Ishikawa (cell line): ENCODE data around the gene TGFB1.
A peak's percentile ranks its signal among the peaks of the same experiment; 100 is the strongest.

Source experiments
- CEBPB ChIP-seq: IDR thresholded peaks from 2 replicates; pipeline ENCODE4 v1.6.1; 2012
- CREB1 ChIP-seq: IDR thresholded peaks from 2 replicates; pipeline ENCODE4 v1.6.1; 2012; ENCODE audit warnings: low read depth
- EGR1 ChIP-seq: IDR thresholded peaks from 2 replicates; pipeline ENCODE4 v1.6.1; 2012
- EP300 ChIP-seq: IDR thresholded peaks from 2 replicates; pipeline ENCODE4 v1.6.1; 2012; ENCODE audit warnings: borderline replicate concordance
- FOXM1 ChIP-seq: IDR thresholded peaks from 2 replicates; pipeline ENCODE4 v1.6.1; 2012; ENCODE audit warnings: low read depth, borderline replicate concordance
- NFIC ChIP-seq: IDR thresholded peaks from 2 replicates; pipeline ENCODE4 v1.6.1; 2012
- RAD21 ChIP-seq: IDR thresholded peaks from 2 replicates; pipeline ENCODE4 v1.6.1; 2012; ENCODE audit warnings: low read depth
- TAF1 ChIP-seq: IDR thresholded peaks from 2 replicates; pipeline ENCODE4 v1.6.1; 2012; ENCODE audit warnings: low read depth, mild to moderate bottlenecking
- TCF12 ChIP-seq: IDR thresholded peaks from 2 replicates; pipeline ENCODE4 v1.6.1; 2012; ENCODE audit warnings: low read depth
- TEAD4 ChIP-seq: IDR thresholded peaks from 2 replicates; pipeline ENCODE4 v1.6.1; 2012
- YY1 ChIP-seq: IDR thresholded peaks from 2 replicates; pipeline ENCODE4 v1.6.1; 2012; ENCODE audit warnings: low read depth
- ZBTB7A ChIP-seq: IDR thresholded peaks from 2 replicates; pipeline ENCODE4 v1.6.1; 2012; ENCODE audit warnings: low read depth
- TF ChIP-seq, protein P1 (sequence below): IDR thresholded peaks from 2 replicates; pipeline ENCODE4 v1.6.1; 2012; ENCODE audit warnings: low read depth, mild to moderate bottlenecking
- TF ChIP-seq, protein P2 (sequence below): IDR thresholded peaks from 2 replicates; pipeline ENCODE4 v1.6.1; 2012
- TF ChIP-seq, protein P3 (sequence below): IDR thresholded peaks from 2 replicates; pipeline ENCODE4 v1.6.1; 2012

TGFB1 gene

DNA sequence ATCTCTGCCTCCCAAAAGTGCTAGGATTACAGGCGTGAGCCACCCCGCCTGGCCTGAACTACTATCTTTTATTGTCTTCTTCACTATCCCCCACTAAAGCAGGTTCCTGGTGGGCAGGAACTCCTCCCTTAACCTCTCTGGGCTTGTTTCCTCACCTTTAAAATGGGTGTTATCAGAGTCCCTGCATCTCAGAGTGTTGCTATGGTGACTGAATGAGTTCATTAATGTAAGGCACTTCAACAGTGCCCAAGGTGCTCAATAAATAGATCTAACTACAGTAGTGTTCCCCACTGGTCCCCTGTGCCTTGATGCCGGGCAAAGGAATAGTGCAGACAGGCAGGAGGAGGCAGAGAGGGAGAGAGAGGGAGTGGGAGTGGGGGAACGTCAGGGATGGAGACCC lies 23.2 kb downstream of the TGFB1 start:
- no peak for TF ChIP-seq RAD21
- TF ChIP-seq CEBPB: no peak
- no peak for TF ChIP-seq TAF1
- no peak for TF ChIP-seq YY1
- TF ChIP-seq TCF12: no peak
- TF ChIP-seq, protein P1, sequence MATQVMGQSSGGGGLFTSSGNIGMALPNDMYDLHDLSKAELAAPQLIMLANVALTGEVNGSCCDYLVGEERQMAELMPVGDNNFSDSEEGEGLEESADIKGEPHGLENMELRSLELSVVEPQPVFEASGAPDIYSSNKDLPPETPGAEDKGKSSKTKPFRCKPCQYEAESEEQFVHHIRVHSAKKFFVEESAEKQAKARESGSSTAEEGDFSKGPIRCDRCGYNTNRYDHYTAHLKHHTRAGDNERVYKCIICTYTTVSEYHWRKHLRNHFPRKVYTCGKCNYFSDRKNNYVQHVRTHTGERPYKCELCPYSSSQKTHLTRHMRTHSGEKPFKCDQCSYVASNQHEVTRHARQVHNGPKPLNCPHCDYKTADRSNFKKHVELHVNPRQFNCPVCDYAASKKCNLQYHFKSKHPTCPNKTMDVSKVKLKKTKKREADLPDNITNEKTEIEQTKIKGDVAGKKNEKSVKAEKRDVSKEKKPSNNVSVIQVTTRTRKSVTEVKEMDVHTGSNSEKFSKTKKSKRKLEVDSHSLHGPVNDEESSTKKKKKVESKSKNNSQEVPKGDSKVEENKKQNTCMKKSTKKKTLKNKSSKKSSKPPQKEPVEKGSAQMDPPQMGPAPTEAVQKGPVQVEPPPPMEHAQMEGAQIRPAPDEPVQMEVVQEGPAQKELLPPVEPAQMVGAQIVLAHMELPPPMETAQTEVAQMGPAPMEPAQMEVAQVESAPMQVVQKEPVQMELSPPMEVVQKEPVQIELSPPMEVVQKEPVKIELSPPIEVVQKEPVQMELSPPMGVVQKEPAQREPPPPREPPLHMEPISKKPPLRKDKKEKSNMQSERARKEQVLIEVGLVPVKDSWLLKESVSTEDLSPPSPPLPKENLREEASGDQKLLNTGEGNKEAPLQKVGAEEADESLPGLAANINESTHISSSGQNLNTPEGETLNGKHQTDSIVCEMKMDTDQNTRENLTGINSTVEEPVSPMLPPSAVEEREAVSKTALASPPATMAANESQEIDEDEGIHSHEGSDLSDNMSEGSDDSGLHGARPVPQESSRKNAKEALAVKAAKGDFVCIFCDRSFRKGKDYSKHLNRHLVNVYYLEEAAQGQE: no peak
- TF ChIP-seq CREB1: no peak
- TF ChIP-seq, protein P2, sequence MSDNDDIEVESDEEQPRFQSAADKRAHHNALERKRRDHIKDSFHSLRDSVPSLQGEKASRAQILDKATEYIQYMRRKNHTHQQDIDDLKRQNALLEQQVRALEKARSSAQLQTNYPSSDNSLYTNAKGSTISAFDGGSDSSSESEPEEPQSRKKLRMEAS: no peak
- TF ChIP-seq EP300: no peak
- TF ChIP-seq, protein P3, sequence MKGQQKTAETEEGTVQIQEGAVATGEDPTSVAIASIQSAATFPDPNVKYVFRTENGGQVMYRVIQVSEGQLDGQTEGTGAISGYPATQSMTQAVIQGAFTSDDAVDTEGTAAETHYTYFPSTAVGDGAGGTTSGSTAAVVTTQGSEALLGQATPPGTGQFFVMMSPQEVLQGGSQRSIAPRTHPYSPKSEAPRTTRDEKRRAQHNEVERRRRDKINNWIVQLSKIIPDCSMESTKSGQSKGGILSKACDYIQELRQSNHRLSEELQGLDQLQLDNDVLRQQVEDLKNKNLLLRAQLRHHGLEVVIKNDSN: no peak
- no peak for TF ChIP-seq ZBTB7A
- TF ChIP-seq FOXM1: no peak
- no peak for TF ChIP-seq TEAD4
- TF ChIP-seq EGR1: no peak

DNA sequence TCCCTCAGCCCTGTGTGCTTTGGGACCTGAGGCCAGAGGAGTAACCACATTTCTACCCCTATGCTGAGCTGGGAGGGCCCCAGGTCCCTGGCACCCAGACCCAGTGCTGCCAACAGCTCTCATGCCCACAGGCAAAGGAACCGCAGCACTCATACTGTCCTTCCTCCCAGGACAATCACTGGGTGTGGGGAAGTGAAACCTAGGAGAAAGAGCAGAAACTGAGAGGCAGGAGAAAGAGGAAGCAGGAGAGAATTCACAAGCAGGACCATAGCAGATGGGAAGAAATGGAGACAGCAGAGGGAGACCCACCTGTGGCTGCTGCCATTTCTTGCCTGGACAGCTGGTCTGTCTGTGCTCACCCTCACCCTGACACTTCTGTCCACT lies 24.9 kb downstream of the TGFB1 start:
- TF ChIP-seq TAF1: no peak

DNA sequence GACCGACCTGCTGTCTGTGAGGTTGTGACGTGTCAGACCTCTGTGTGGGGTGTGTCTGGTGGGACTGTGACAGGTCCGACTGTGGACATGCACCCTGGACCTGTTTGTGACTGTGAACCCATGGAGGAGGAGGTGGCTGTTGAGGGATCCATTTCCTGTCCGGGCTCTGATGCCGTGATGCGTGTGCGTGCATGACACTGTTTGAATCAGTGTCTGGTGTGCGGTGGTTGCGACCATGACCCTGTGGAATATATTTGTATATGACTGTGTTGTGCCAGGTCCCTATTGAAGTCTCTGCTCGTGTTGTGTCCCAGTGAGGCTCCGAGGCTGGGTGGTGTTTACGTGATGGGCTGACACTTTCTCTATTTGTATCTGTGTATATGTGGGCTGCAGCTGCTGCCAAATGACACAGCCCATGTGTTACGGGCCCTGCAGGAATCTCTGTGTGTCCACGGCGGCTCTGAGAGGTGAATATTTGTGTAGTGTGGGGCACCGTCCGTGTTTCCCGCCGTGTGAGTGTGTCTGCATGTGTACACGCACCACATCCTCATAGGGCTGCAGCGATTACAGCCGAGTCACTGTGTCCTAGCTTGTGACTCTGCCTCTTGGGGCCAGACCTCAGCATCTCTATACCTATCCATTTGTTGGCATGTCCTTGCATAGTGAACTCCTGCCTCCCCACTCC lies 25.4 kb downstream of the TGFB1 start:
- TF ChIP-seq YY1 (no peak), EP300 (no peak), TAF1 (no peak), CREB1 (no peak), CEBPB (no peak)
- TF ChIP-seq, protein P2: no peak

DNA sequence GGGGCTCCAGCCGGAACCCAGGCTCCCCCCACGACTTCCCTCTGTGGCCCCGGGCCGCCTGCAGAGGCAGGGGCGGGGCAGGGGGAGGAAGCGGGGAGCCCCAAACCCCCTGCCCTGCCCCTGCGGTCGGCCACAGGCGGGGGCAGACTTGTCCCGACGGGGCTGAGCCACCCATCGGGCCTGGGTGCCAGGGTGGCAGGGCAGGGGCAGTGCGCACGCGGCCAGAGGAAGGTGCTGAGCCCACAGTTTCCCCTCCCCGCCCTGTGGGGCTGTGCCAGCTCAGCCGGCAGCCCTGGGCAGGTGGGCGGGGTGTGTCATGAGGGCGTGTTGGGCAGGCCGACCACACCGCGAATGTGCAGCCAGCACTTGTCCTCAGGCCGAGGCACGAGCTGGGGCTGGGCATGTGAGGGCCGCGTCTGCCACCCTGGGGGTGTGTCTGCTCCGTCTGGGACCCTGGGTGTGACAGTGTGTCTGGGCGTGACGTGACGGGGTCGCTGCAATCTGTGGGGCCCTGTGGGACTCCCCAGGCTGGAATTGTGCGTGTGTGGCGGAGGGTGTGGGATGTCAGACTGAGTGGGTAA lies 26.1 kb downstream of the TGFB1 start:
- TF ChIP-seq EGR1 (peak; percentile 31; the same call in 1 of the 2 replicates), CREB1 (no peak), TAF1 (peak; percentile 61), ZBTB7A (peak; percentile 85), EP300 (no peak; the same call in 1 of the 2 replicates), TCF12 (peak; percentile 68), FOXM1 (no peak), NFIC (peak; percentile 48; the same call in 1 of the 2 replicates)
- TF ChIP-seq, protein P3: peak; percentile 61; the same call in 1 of the 2 replicates
- TF ChIP-seq, protein P1: no peak
- TF ChIP-seq, protein P2: peak; percentile 95

DNA sequence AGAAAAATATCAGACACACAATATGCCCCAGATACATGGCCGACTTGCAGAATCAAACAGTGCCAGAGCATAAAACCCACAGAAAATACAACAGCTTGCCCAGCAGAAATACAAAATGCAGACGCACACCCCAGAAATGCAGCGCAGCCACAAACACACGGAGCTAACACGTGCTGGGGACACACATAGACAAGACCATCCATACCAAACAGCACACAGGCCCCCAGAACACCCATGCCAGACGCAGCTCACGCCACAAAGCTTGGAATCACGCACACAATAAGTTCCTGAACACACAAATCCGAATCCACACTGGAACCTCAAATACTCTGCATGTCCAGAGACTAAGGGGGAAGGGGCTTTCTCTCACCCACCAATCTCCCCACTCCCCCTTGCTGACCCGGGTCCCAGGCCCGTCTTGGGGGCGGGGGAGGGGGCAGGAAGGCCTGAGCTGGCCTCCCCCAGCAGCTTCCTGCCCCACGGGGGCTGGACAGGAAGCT lies 26.6 kb downstream of the TGFB1 start:
- no peak for TF ChIP-seq TAF1
- no peak for TF ChIP-seq TCF12
- TF ChIP-seq YY1: no peak
- TF ChIP-seq, protein P2: no peak
